GM18868 (cell line): ENCODE measurements around the gene SCAMP4.
"Not testable (repeated sequence)": the region's sequence is repeated elsewhere in the genome, so short reads cannot be mapped to it uniquely, and the experiment has no call there.

Source experiments
- ATAC-seq: cut with Tn5 transposase; IDR thresholded peaks from one replicate; pipeline ENCODE4 v1.9.1; 2021; ENCODE audit warnings: mild to moderate bottlenecking, moderate library complexity; ENCODE audit not compliant: unreplicated experiment

SCAMP4 gene

DNA sequence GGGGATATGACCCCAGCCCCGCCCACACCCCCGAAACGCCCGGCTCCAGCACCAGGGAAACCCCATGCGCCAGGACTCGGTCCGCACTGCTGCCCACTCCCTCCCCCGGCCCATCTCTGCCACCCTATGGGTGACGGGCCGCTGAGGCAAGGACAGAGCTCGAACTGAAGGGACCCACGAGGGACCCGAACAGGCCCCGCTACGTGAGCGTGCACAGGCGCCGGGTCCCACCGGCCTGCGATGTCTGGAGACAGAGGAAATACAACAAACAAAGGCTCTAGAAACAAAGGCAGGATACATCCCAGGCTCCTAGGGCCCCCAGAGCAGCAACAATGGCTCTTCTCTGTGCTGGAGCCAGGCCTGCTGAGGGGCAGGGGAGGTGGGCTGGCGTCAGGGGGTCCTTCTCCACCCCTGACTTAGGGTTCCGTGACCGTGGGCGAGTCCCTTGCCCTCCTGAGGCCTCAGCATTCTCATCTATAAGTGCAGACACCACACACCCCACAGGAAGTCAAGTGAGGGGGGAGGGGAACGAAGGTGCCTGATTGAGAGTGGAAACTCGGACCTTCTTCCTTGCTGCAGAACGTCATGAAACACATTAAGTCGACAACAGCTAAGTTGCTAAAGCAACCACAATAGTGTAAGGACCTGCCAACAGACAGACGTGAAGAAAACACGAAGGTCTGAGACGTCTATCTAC is 23.0 kb upstream of the SCAMP4 start:
- ATAC-seq, result no peak

DNA sequence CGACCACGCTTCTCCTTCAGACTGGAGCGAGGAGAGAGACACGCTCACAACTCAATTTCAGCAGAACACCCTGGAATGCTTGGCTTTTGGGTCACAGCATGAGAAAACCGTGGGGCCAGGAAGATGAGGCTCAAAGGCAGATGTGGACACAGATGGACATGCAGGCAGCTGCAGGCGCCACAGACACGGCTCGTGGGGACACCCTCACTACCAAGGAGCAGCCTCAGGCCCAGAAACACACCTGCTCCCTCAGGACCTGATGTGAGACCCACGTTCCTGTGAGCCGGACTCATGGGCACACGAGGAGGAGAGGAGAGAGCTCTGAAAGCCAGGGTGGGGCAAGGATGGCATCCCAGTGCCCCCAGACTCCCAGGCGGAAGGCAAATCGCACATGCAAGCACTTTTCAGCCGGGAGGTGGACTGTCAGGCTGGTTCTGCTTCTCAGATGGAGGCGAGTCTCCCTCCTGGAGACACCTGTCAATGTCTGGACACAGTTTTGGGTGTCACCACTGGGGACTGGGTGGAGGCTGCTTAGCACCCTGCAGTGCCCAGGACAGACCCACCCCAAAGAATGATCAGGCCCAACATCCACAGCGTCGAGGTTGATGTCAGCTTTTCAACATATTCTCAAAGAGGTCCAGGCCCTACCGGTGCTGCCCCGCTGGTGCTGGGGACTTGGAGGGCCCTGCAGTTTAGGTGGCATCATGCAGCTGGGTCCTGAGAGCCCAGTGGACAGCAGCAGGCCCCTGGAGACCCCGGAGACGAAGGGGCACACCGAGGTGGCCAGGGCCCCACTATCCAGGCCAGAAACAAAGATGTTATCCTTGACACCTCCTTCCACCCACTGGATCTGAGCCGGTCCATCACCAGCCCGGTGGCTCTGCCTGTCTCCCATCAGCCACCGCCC is 22.2 kb upstream of the SCAMP4 start:
- no peak for ATAC-seq

DNA sequence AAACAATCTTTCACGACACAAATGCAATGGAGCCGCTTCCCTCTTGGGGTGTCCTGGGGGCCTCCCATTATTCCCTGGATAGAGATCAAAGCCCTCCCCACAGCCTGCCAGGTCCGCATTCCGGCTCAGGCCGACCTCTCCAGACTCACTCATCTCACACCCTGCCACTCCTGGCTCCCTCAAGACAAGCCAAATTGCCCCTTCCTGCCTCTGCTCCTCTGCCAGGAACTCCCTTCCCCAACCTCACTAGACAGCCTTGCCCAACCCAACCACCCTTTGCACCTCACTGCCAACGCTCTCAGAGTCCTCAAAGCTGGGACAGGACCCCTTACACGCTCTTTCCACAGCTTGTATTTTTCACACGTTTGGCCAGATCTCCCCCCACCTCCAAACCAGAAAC is 21.4 kb upstream of the SCAMP4 start:
- no peak for ATAC-seq

DNA sequence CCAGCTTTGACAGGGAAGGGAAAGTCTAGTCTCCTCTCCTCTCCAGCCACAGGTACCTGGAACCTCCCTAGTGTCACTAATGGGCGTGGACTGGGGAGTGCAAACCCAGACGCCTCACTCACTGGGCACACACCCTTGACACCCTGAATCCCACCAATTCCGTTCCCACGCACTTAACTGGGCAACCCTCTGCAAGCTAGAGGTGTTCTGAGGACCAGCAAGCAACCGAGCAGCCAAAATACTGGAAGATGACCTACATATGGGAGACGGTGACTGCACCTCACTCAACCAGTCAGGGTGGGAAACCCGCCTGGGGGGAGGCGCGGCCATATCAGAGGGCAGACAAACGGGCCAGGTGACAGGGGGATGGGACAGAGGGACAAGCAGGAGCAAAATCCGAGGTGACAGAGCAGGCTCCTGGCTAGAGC is 20.9 kb upstream of the SCAMP4 start:
- no peak for ATAC-seq

DNA sequence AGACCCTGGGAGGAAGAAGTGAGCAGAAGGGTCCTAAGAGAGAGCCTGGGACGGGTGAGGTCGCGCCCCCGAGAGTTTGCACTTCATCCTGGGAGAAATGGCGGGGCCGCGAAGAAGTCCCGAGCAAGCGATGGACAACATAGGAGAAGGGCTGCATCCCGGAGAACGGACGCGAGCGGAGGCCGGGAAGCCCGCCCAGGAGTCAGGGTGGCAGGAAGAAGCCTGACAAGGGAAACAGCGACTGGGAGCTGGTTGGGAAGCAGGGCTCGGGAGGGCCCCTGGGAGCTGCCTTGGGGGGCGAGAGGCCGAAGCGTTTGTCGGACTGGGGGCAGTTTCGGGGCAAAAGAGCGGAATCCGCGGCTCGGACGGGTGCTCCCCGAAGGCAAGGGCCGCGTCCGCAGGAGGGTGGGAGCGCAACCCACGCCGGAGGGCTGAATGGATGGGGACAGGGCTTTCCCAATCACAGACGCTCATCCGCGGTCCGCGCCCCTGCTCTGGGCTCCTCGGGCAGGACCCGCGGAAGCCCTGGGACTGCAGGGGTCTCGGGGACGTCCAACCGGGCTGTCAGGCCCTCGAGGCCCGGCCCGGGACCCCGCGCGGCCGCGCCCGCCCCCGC is 20.4 kb upstream of the SCAMP4 start:
- no peak for ATAC-seq

GRCh38 chr19:1885398-1886119 is 19.6 kb upstream of the SCAMP4 start, which contains the start of gene ABHD17A:
TSS of gene ABHD17A (minus strand) at chr19:1885496. CDS start at chr19:1881566, 3,930 bp downstream.
- peak; percentile 88 for ATAC-seq

GRCh38 chr19:1886360-1886759 is 18.8 kb upstream of the SCAMP4 start:
- ATAC-seq, result not testable (repeated sequence)

GRCh38 chr19:1888385-1888784 is 16.8 kb upstream of the SCAMP4 start:
- ATAC-seq, result no peak

- ATAC-seq, result no peak
Measured at GRCh38 chr19:1889907-1890306, 15.3 kb upstream of the SCAMP4 start.

DNA sequence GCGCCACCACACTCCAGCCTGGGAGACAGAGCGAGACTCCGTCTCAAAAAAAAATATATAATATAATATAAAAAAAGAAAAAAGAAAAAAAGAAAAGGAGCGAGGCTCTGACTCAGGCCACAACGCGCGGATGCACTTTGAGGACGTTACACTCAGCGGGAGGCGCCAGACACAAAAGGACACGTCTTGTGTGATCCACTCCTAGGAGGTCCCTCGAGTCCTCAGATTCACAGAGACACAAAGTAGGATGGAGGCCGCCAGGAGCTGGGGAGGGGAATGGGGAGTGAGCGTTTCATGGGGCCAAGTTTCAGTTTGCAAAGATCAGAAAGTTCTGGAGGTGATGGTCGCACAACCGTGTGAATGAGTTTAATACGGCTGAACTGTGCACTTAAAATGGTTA is 11.4 kb upstream of the SCAMP4 start:
- no peak for ATAC-seq

- no peak for ATAC-seq
Measured at GRCh38 chr19:1896508-1896907, 8.7 kb upstream of the SCAMP4 start.

DNA sequence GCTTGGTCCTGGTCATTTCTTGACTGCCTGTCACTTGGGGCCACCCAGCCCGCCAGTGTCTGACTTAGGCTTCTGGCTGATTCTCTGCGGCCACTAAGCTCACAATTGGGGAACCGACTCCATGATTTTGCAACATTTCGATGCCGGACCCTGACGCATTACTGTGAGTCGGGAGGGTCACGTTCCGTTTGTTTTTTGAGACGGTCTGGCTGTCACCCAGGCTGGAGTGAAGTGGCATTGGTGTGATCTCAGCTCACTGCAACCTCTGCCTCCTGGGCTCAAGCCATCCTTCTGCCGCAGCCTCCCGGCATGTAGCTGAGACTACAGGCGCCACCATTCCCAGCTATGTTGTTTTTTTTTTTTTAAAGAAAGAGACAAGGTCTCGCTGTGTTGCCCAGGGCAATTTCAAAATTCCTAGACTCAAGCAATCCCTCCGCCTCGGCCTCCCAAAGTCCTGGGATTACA is 3.2 kb upstream of the SCAMP4 start:
- ATAC-seq, result no peak

- ATAC-seq, result no peak
Measured at GRCh38 chr19:1902923-1903322, 2.3 kb upstream of the SCAMP4 start.

DNA sequence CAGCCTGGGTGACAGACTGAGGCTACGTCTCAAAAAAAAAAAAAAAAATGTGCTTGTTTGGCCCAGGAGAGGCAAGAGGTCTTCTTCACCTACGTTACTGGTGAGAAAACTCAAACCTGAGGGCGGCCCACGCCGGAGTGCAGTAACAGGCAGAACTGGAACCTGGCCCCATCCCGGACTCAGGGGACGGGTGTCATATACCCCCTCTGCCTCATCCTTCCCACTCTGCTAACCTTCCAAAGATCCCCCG is 414 bp upstream of the SCAMP4 start:
- ATAC-seq, result peak; percentile 8

DNA sequence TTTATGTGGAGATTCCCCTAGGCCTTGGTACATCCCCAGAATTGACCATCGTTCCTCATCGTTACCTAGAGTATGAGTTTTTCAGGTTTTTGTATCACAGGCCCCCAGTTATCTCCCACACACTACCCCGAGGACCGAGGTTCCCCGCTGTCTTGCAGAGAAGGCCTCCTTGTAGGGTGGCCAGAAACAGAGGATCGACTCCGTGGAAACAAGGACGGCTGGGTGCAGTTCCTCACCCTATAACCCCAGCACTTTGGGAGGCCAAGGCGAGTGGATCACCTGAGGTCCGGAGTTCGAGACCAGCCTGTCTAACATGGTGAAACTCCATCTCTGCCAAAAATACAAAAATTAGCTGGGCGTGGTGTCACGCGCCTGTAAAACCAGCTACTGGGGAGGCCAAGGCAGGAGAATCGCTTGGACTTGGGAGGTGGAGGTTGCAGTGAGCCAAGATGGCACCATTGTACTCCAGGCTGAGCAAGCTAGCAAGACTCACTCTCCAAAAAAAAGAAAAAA is 720 bp downstream of the SCAMP4 start:
- no peak for ATAC-seq

DNA sequence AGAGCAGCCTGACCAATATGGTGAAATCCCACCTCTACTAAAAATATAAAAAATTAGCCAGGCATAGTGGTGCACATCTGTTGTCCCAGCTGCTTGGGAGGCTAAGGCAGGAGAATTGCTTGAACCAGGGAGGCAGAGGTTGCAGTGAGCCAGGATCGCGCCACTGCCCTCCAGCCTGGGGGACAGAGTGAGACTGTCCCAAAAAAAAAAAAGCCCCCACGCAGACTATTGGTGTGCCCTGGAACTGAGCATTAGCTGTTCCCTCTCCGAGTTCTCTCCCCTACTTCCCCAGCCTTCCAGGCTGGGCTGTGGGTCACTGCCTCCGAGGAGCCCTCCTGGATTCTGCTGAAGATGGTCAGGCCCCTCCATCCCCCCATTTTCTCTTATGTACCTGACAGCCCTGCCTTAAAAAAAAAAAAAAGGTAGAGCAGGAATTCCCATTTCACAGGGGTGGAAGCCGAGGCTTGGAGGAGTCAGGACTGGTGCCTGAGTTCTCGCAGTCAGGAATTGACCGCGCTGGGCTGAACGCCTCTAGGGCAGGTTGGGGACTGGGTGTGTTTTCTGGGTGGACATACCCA is 1.9 kb downstream of the SCAMP4 start:
- no peak for ATAC-seq

DNA sequence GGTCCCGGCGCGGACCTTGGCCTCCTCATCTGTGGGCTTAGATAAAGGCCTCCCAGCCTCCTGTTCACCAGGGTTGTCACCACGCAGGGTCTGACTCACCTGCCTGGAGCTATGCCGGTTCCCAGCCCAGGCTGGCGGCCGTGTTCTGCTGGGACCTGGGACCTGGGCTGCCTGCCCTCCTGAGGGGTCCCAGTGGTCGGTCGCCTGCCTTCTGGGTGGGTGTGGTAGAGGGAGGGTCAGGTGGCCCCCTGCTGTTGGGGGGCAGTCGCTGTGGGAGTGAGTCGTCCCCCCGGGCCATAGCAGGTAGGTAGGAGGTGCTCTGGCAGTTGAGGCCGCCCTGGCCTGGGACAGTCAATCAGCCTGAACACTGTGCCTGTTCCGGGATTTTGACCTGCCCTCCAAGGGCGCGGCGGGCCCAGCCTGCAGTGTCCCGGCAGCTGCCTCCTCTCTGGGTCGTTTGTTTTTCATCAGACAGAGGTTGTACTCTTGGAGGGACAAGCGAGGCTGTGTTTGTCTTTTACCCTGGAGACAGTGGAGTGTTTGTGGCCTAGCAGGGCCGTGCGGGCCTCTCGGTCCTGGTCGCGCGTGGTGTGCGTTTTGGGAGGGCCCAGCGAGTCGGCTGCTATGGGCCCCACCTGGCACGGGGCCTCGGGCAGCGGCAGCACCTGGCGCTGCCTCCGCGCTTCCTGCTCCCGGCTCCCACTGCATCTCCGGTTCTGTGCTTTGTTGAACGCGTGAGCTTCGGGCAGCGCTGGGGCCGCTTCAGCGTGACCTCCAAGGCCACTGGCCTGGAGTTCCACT is 2.6 kb downstream of the SCAMP4 start:
- no peak for ATAC-seq

GRCh38 chr19:1908364-1908678 is 3.1 kb downstream of the SCAMP4 start:
- no peak for ATAC-seq

GRCh38 chr19:1909761-1910080 is 4.5 kb downstream of the SCAMP4 start:
- no peak for ATAC-seq

DNA sequence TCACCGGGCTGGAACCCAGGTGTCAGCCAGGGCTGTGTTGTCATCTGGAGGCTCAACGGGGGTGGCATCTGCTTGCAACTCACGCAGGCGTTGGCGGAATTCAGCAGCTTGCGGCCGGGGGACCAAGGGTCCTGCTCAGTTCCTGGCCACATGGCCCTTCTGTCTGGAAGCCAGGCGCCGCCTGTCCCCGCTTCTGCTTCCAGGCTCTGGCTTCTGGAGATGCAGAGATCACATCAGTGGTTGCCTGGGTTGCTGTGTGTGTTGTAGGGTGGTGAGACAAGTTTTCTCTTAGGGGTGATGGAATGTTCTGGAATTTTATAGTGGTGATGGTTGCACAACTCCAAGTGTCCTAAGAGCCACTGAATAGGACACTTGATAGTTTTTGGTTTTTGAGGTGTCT is 5.0 kb downstream of the SCAMP4 start:
- no peak for ATAC-seq
